GM12878 (cell line): ENCODE data around the gene RTP5. TPM values are rescaled to one million over a fixed set of nuclear protein-coding genes. Genes with fewer than 3 reads are reported as not detected.

Experiments
- ATAC-seq: fragments of 200-7000 bp; cut with Tn5 transposase; 3 replicates; pipeline ENCODE4 v1.9.1; 2020; ENCODE audit warnings: mild to moderate bottlenecking, moderate library complexity
- BruUV-seq: library from RNA; stranded (reverse); fragments of 400-500 nt; replicated peaks from 2 replicates; lab custom pipeline; 2021; lab: Mats Ljungman, UMichigan
- CTCF ChIA-PET: fragments of 300-600 bp; sonication (Branson Sonifier 250); formaldehyde crosslinking; extraction: SDS; loops from one replicate; lab custom pipeline; 2021; ENCODE audit warnings: inconsistent platforms; lab: Yijun Ruan, JAX
- POLR2A ChIA-PET: fragments of 350-600 bp; formaldehyde crosslinking; extraction: SDS; loops from one replicate; lab custom pipeline; 2021; ENCODE audit warnings: inconsistent platforms; lab: Charles Lee
- RAD21 ChIA-PET: fragments of 300-600 bp; sonication (Branson Sonifier 250); formaldehyde crosslinking; loops from one replicate; lab custom pipeline; 2023; ENCODE audit warnings: antibody characterized with exemption; ENCODE audit not compliant: unreplicated experiment; lab: Charles Lee
- SMC1A ChIA-PET: fragments of 300-600 bp; sonication (Branson Sonifier 250); formaldehyde crosslinking; loops from one replicate; lab custom pipeline; 2023; ENCODE audit not compliant: unreplicated experiment, uncharacterized antibody; lab: Charles Lee
- DNase-seq: peaks from one replicate; pipeline ENCODE4 v3.0.0-alpha.2; 2011; ENCODE audit warnings: low read depth, low spot score
- FAIRE-seq: peaks from 3 replicates; lab custom pipeline; 2011; peaks lifted over from hg19 to GRCh38; lab: Jason Lieb, UNC
- H2AFZ ChIP-seq: 2 replicates; pipeline ENCODE4 v1.6.0; 2011; ENCODE audit warnings: low read depth, low read length, control low read depth; ENCODE audit not compliant: control insufficient read depth
- H3K27ac ChIP-seq: 2 replicates; pipeline ENCODE4 v1.5.1; 2011; ENCODE audit warnings: control low read depth; ENCODE audit not compliant: control insufficient read depth, insufficient read depth
- H3K27me3 ChIP-seq, 2 experiments: replicated peaks in 1 of 2; 2 replicates each; pipeline versions ENCODE4 v1.6.0 to v1.6.1; 2011; ENCODE audit warnings: low read length in 1 of 2; ENCODE audit not compliant: control insufficient read depth in 2 of 2, insufficient read depth in 2 of 2
- H3K36me3 ChIP-seq, 2 experiments: 2 replicates each; pipeline ENCODE4 v1.5.1; 2011; ENCODE audit warnings: low read length in 1 of 2; ENCODE audit not compliant: control insufficient read depth in 2 of 2, insufficient read depth in 2 of 2
- H3K4me1 ChIP-seq: 2 replicates; pipeline ENCODE4 v1.6.1; 2011; ENCODE audit warnings: mild to moderate bottlenecking, low read length, moderate library complexity, mixed read lengths; ENCODE audit not compliant: control insufficient read depth, insufficient read depth
- H3K4me2 ChIP-seq: 2 replicates; pipeline ENCODE4 v1.6.0; 2011; ENCODE audit warnings: control low read depth; ENCODE audit not compliant: control insufficient read depth, insufficient read depth
- H3K4me3 ChIP-seq: fragments of 200-600 bp; sonication (generic); 2 replicates; pipeline ENCODE4 v1.5.1; 2016
- H3K79me2 ChIP-seq: 2 replicates; pipeline ENCODE4 v1.6.0; 2011; ENCODE audit warnings: low read length; ENCODE audit not compliant: control insufficient read depth, insufficient read depth
- H3K9ac ChIP-seq: 2 replicates; pipeline ENCODE4 v1.8.0; 2011; ENCODE audit warnings: low read length, control low read depth, mixed read lengths; ENCODE audit not compliant: control insufficient read depth, insufficient read depth
- H3K9me3 ChIP-seq: replicated peaks from 3 replicates; pipeline ENCODE4 v1.5.1; 2011; ENCODE audit warnings: mild to moderate bottlenecking, low read length; ENCODE audit not compliant: control insufficient read depth, insufficient read depth
- H4K20me1 ChIP-seq: 2 replicates; pipeline ENCODE4 v1.6.0; 2011; ENCODE audit not compliant: control insufficient read depth, insufficient read depth
- ATF7 ChIP-seq: fragments of 450-650 bp; IDR thresholded peaks from 2 replicates; pipeline ENCODE4 v1.6.1; 2016; ENCODE audit warnings: low read depth, mild to moderate bottlenecking
- EGR1 ChIP-seq, 2 experiments: IDR thresholded peaks; 1 replicate in 1 of 2; 2 replicates in 1 of 2; pipeline ENCODE4 v1.6.1; 2011 to 2012; ENCODE audit warnings: low read depth in 2 of 2, low read length in 2 of 2, borderline replicate concordance in 1 of 2, mild to moderate bottlenecking in 1 of 2, moderate library complexity in 1 of 2
- ELK1 ChIP-seq: IDR thresholded peaks from 2 replicates; pipeline ENCODE4 v1.6.1; 2012; ENCODE audit warnings: low read depth, low read length, improper control_type of control experiment
- NBN ChIP-seq: fragments of 450-650 bp; IDR thresholded peaks from 2 replicates; pipeline ENCODE4 v1.6.1; 2016
- NFIC ChIP-seq: IDR thresholded peaks from 2 replicates; pipeline ENCODE4 v1.6.1; 2012; ENCODE audit warnings: low read depth, mild to moderate bottlenecking, inconsistent platforms, low read length, moderate library complexity
- PAX5 ChIP-seq: IDR thresholded peaks from 2 replicates; pipeline ENCODE4 v1.6.1; 2011; ENCODE audit warnings: low read depth, low read length, borderline replicate concordance
- PBX3 ChIP-seq: IDR thresholded peaks from 2 replicates; pipeline ENCODE4 v1.6.1; 2011; ENCODE audit warnings: mild to moderate bottlenecking, low read depth, low read length, moderate library complexity; ENCODE audit not compliant: insufficient replicate concordance
- SIX5 ChIP-seq: IDR thresholded peaks from 2 replicates; pipeline ENCODE4 v1.6.1; 2011; ENCODE audit warnings: mild to moderate bottlenecking, low read depth, low read length, moderate library complexity; ENCODE audit not compliant: severe bottlenecking
- SREBF1 ChIP-seq: IDR thresholded peaks from 2 replicates; pipeline ENCODE4 v1.6.1; 2012; ENCODE audit warnings: mild to moderate bottlenecking, low read length
- TAF1 ChIP-seq: IDR thresholded peaks from 2 replicates; pipeline ENCODE4 v1.6.1; 2011; ENCODE audit warnings: mild to moderate bottlenecking, low read depth, low read length, borderline replicate concordance
- ZNF207 ChIP-seq: fragments of 450-650 bp; IDR thresholded peaks from 2 replicates; pipeline ENCODE4 v1.6.1; 2014; ENCODE audit warnings: antibody characterized with exemption, mild to moderate bottlenecking, borderline replicate concordance
- ZNF384 ChIP-seq: IDR thresholded peaks from 2 replicates; pipeline ENCODE4 v1.6.1; 2012; ENCODE audit warnings: low read depth, mild to moderate bottlenecking, low read length, improper control_type of control experiment, borderline replicate concordance
- WGBS: methylation state at CpG from one replicate; pipeline ENCODE4 v1.1.6; 2016; ENCODE audit warnings: low lambda C conversion rate; ENCODE audit not compliant: insufficient replicate concordance, insufficient coverage; ENCODE audit errors: missing lambda C conversion rate; 5-methylcytosine and 5-hydroxymethylcytosine counted together
- in situ Hi-C: fragments of 300-500 bp; cut with MboI; formaldehyde crosslinking; loops from 9 replicates; pipeline ENCODE4 v1.14.3; 2018; ENCODE audit warnings: mixed read lengths
- intact Hi-C: fragments of 100-400 bp; cut with micrococcal nuclease; formaldehyde crosslinking; loops from one replicate; pipeline ENCODE4 v1.14.2; 2022; ENCODE audit not compliant: unreplicated experiment
- polyA plus RNA-seq, 11 experiments: library from polyadenylated mRNA; depleted of rRNA in 4 of 11; unstranded in 6 of 11; stranded (reverse) in 5 of 11; fragments of >200 nt; fragmentation: Nextera tagmentation in 4 of 11; fragmentation: Illumina TruSeq in 1 of 11; extraction: Ambion mirVana in 4 of 11; extraction: Trizol in 1 of 11; gene quantifications; 1 replicate in 1 of 11; 2 replicates in 10 of 11; pipeline versions ENCODE4 v1.2.1 to v1.2.3, GENCODE V29; 2011 to 2016; ENCODE audit warnings: inconsistent platforms in 2 of 11, missing spikeins in 2 of 11, low read depth in 1 of 11
- total RNA-seq, 4 experiments: library from RNA; depleted of rRNA in 3 of 4; stranded (reverse); fragments of >200 nt in 3 of 4; fragmentation: Illumina TruSeq in 1 of 4; extraction: Trizol in 1 of 4; gene quantifications; 2 replicates each; pipeline versions ENCODE4 v1.2.1 to v1.2.3, GENCODE V29; 2013 to 2021
- TF ChIP-seq, protein P1 (sequence below): fragments of 450-650 bp; IDR thresholded peaks from 2 replicates; pipeline ENCODE4 v1.6.1; 2016; ENCODE audit warnings: mild to moderate bottlenecking, moderate library complexity, borderline replicate concordance
- TF ChIP-seq, protein P2 (sequence below): fragments of 450-650 bp; formaldehyde crosslinking; IDR thresholded peaks from 2 replicates; pipeline ENCODE4 v1.4.0; 2020; ENCODE audit warnings: mild to moderate bottlenecking, moderate library complexity

Gene RTP5
- total and polyA plus RNA-seq, 10 of the 15 experiments (the other 5 are each of a cell fraction or from before 2014, with no cell fraction given), result 0.05 TPM; not detected in 9

DNA sequence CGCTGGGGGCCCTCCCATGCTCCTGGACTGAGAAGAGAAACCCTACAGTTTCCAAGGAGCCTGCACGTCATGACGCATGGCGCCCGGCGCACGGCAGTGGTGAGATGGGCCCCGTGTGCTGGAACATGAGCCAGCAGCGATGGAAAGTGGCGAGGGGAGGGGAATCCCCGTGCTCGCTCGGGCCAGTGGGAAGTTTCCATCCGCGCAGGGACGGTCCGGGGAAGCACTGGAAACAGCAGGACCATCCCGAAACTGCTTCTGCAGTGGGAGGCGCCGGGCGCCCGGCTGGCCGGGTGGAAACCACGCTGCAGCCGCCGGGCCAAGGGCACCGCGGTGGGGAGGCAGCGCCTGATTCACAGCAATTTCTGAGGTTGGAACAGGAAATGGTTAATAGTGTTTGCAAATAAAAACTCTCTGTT, 6.0 kb upstream of the RTP5 start:
- Histone ChIP-seq H3K4me2 (peak overlapping the region; percentile 62), H3K4me1 (peaks cover 42% of the 10 kb centered on the region), H3K79me2 (peaks cover 3% of the 10 kb centered on the region), H3K9me3 (no peaks in the 10 kb centered on the region; the same call in 1 of the 3 replicates), H4K20me1 (peaks cover 3% of the 10 kb centered on the region; the same call in 1 of the 2 replicates), H3K27ac (peak overlapping the region; percentile 64), H3K36me3 (no peaks in the 10 kb centered on the region), H3K9ac (peak overlapping the region; percentile 37; the same call in 1 of the 2 replicates), H2AFZ (peak overlapping the region; percentile 52), H3K4me3 (no peak overlapping the region; the same call in 1 of the 2 replicates), H3K27me3 (no peaks in the 10 kb centered on the region; a peak in 1 of 4 replicates)
- ChIA-PET RAD21 (no interaction called here), POLR2A (no interaction called here), CTCF (no interaction called here), SMC1A (no interaction called here)
- no TSS peak for BruUV-seq
- intact Hi-C loops, result no loop called here
- under 1% methylated on average over 29 of the region's 29 CpGs for WGBS
- ATAC-seq, result peak; percentile 25
- no peak for DNase-seq
- in situ Hi-C loops, result no loop called here
- FAIRE-seq, result no peak
- TF ChIP-seq EGR1 (IDR thresholded peaks at IDR 0.05; ENCODE audit: borderline replicate concordance in 1 of 2, low read depth in 2 of 2, low read length in 2 of 2) (no peak), NBN (no peak), ELK1 (no peak), NFIC (no peak), SIX5 (no peak), TAF1 (no peak), ATF7 (no peak), PAX5 (peak; percentile 6; the same call in 1 of the 2 replicates), ZNF384 (no peak), SREBF1 (no peak), PBX3 (no peak), ZNF207 (no peak)
- TF ChIP-seq, protein P1, sequence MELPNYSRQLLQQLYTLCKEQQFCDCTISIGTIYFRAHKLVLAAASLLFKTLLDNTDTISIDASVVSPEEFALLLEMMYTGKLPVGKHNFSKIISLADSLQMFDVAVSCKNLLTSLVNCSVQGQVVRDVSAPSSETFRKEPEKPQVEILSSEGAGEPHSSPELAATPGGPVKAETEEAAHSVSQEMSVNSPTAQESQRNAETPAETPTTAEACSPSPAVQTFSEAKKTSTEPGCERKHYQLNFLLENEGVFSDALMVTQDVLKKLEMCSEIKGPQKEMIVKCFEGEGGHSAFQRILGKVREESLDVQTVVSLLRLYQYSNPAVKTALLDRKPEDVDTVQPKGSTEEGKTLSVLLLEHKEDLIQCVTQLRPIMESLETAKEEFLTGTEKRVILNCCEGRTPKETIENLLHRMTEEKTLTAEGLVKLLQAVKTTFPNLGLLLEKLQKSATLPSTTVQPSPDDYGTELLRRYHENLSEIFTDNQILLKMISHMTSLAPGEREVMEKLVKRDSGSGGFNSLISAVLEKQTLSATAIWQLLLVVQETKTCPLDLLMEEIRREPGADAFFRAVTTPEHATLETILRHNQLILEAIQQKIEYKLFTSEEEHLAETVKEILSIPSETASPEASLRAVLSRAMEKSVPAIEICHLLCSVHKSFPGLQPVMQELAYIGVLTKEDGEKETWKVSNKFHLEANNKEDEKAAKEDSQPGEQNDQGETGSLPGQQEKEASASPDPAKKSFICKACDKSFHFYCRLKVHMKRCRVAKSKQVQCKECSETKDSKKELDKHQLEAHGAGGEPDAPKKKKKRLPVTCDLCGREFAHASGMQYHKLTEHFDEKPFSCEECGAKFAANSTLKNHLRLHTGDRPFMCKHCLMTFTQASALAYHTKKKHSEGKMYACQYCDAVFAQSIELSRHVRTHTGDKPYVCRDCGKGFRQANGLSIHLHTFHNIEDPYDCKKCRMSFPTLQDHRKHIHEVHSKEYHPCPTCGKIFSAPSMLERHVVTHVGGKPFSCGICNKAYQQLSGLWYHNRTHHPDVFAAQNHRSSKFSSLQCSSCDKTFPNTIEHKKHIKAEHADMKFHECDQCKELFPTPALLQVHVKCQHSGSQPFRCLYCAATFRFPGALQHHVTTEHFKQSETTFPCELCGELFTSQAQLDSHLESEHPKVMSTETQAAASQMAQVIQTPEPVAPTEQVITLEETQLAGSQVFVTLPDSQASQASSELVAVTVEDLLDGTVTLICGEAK, result no peak
- TF ChIP-seq, protein P2, sequence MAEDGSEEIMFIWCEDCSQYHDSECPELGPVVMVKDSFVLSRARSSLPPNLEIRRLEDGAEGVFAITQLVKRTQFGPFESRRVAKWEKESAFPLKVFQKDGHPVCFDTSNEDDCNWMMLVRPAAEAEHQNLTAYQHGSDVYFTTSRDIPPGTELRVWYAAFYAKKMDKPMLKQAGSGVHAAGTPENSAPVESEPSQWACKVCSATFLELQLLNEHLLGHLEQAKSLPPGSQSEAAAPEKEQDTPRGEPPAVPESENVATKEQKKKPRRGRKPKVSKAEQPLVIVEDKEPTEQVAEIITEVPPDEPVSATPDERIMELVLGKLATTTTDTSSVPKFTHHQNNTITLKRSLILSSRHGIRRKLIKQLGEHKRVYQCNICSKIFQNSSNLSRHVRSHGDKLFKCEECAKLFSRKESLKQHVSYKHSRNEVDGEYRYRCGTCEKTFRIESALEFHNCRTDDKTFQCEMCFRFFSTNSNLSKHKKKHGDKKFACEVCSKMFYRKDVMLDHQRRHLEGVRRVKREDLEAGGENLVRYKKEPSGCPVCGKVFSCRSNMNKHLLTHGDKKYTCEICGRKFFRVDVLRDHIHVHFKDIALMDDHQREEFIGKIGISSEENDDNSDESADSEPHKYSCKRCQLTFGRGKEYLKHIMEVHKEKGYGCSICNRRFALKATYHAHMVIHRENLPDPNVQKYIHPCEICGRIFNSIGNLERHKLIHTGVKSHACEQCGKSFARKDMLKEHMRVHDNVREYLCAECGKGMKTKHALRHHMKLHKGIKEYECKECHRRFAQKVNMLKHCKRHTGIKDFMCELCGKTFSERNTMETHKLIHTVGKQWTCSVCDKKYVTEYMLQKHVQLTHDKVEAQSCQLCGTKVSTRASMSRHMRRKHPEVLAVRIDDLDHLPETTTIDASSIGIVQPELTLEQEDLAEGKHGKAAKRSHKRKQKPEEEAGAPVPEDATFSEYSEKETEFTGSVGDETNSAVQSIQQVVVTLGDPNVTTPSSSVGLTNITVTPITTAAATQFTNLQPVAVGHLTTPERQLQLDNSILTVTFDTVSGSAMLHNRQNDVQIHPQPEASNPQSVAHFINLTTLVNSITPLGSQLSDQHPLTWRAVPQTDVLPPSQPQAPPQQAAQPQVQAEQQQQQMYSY (CRISPR knock-in tag), result no peak
